Peyer's patch (tissue), 4 donors: ENCODE data around the gene PLAC1. TPM values are rescaled to one million over a fixed set of nuclear protein-coding genes. Genes with fewer than 3 reads are reported as not detected.

Experiments used
- DNase-seq, 3 donors: peaks; one replicate each; pipeline ENCODE4 v3.0.0-alpha.2; 2017 to 2019
- H3K27ac ChIP-seq, 4 donors: fragments of 200-600 bp; sonication (generic); one replicate each; pipeline ENCODE4 v1.5.1; 2016 to 2019
- H3K27me3 ChIP-seq, 2 donors: fragments of 200-600 bp; sonication (generic); one replicate each; pipeline ENCODE4 v1.5.1; 2019
- H3K36me3 ChIP-seq, 3 donors: fragments of 200-600 bp; sonication (generic); one replicate each; pipeline ENCODE4 v1.5.1; 2016 to 2019
- H3K4me1 ChIP-seq, 4 donors: fragments of 200-600 bp; sonication (generic); one replicate each; pipeline ENCODE4 v1.5.1; 2016 to 2019
- H3K4me3 ChIP-seq, 4 donors: fragments of 200-600 bp; sonication (generic); 1 replicate in 3 of 4; 2 replicates in 1 of 4; pipeline ENCODE4 v1.5.1; 2016 to 2019; ENCODE audit warnings: mild to moderate bottlenecking in 1 of 4
- H3K9me3 ChIP-seq, 4 donors: fragments of 200-600 bp; sonication (generic); one replicate each; pipeline ENCODE4 v1.5.1; 2016 to 2019; ENCODE audit warnings: mild to moderate bottlenecking in 1 of 4
- POLR2A ChIP-seq, 2 donors: fragments of 450-650 bp; IDR thresholded peaks; one replicate each; pipeline ENCODE4 v1.5.1; 2017; ENCODE audit warnings: antibody characterized with exemption in 2 of 2, mild to moderate bottlenecking in 2 of 2, moderate library complexity in 2 of 2
- total RNA-seq, 4 donors: library from RNA; depleted of rRNA; stranded (reverse); fragments of >200 nt; gene quantifications; one replicate each; pipeline ENCODE4 v1.1.0, GENCODE V29; 2016
- TF ChIP-seq, protein P1 (sequence below), 6 experiments: fragments of 450-650 bp in 4 of 6; fragments of 200-600 bp in 2 of 6; sonication (generic) in 1 of 6; IDR thresholded peaks; one replicate each; pipeline ENCODE4 v1.5.1; 2017 to 2019; ENCODE audit warnings: antibody characterized with exemption in 6 of 6, mild to moderate bottlenecking in 3 of 6, moderate library complexity in 1 of 6

The PLAC1 gene, protein sequence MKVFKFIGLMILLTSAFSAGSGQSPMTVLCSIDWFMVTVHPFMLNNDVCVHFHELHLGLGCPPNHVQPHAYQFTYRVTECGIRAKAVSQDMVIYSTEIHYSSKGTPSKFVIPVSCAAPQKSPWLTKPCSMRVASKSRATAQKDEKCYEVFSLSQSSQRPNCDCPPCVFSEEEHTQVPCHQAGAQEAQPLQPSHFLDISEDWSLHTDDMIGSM
- total RNA-seq = not detected

DNA sequence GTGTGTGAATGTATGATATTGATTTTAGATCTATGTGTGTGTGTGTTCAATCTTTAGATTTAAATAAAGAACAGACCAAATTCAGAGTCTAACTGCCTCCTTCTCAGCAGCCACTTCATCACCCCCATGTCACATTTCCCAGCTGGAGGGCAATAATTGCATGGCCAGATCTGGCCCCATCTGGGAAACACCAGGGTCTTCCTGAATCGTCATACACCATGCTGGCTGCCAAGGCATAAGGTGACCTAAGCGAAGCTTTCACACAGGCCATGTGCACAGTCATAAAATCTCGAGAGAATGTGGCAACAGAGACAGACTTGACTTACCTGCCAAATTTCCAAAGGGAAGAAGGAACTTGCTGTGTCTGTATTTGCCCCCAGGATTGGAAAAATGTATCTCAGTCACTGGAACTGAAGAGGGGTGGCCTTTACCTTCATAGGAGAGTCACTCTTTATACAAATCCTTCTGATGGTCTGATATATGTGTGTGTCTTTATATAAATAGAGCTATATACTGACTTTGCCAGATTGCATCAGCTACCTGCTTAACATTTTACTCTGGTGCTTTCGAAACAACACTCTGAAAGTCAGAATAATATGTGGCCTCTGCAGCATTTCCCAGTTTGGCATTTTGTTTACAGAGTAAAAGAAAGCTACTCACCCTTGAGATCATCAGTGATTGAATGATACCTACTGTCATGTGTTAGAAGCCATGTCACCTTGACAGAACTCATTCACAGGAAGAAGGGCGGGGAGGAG lies at the start of gene PLAC1:
Gene PLAC1 (minus strand): TSS at position 470 of the 758 bp plus-strand sequence. CDS start 91,789 bp downstream, outside the sequence.
- no peaks in the 10 kb centered on the region for H3K36me3 ChIP-seq
- no peaks in the 10 kb centered on the region for H3K4me1 ChIP-seq
- H3K27me3 ChIP-seq = no peaks in the 10 kb centered on the region
- TF ChIP-seq, protein P1, sequence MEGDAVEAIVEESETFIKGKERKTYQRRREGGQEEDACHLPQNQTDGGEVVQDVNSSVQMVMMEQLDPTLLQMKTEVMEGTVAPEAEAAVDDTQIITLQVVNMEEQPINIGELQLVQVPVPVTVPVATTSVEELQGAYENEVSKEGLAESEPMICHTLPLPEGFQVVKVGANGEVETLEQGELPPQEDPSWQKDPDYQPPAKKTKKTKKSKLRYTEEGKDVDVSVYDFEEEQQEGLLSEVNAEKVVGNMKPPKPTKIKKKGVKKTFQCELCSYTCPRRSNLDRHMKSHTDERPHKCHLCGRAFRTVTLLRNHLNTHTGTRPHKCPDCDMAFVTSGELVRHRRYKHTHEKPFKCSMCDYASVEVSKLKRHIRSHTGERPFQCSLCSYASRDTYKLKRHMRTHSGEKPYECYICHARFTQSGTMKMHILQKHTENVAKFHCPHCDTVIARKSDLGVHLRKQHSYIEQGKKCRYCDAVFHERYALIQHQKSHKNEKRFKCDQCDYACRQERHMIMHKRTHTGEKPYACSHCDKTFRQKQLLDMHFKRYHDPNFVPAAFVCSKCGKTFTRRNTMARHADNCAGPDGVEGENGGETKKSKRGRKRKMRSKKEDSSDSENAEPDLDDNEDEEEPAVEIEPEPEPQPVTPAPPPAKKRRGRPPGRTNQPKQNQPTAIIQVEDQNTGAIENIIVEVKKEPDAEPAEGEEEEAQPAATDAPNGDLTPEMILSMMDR (IDR thresholded peaks at IDR 0.05) = no peak
- no peak for TF ChIP-seq POLR2A (IDR thresholded peaks at IDR 0.05)
- H3K9me3 ChIP-seq = no peaks in the 10 kb centered on the region
- no peak within 1 kb of the TSS for H3K4me3 ChIP-seq
- H3K27ac ChIP-seq = no peak within 1 kb of the TSS
- no peak for DNase-seq

DNA sequence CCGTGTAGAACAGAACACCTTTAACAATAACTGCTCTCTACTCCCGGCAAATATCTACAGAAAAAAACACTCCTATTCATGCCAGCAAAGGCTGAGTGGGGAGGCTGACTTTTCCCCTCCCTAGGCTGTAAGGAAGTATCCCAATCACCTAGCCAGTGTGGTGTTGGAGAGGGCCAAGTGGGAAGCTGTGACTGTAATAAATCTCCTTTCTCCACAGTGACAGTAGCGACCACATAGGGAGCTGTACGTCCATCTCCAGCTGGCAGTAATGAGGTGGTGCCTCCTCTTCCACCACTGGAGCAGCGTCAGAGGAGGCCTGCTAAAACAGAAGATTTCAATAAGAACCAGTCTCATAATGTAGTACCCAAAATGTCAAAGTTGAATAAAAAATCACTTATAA lies 47.9 kb upstream of the PLAC1 start:
- no peak for TF ChIP-seq POLR2A (IDR thresholded peaks at IDR 0.05)
- Histone ChIP-seq H3K36me3 (no peaks in the 10 kb centered on the region), H3K27me3 (no peaks in the 10 kb centered on the region), H3K4me1 (no peaks in the 10 kb centered on the region), H3K9me3 (no peaks in the 10 kb centered on the region), H3K4me3 (no peak overlapping the region), H3K27ac (no peak overlapping the region)
- no peak for DNase-seq

DNA sequence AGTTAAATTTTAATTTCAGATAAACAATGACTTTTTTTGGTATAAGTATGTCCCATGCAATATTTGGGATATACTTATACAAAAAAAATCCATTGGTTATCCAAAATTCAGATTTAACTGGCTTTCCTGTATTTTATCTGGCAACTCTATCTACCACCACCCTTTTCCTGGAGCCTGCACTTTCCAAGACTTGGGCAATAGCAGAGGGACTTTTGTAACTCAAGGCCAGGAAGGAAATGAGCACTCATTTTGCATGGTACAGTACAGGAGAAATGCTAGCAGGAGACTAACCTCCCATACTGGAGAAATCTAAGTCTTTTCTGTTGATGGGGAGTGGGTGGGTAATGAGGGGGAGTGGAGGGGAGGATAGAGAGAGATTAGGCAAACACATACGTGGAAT lies 37.7 kb upstream of the PLAC1 start:
- Histone ChIP-seq H3K27ac (no peak overlapping the region), H3K36me3 (no peaks in the 10 kb centered on the region), H3K4me1 (no peaks in the 10 kb centered on the region), H3K27me3 (no peaks in the 10 kb centered on the region), H3K4me3 (no peak overlapping the region), H3K9me3 (no peaks in the 10 kb centered on the region)
- no peak for DNase-seq
- no peak for TF ChIP-seq POLR2A (IDR thresholded peaks at IDR 0.05)
- TF ChIP-seq, protein P1 (IDR thresholded peaks at IDR 0.05) = no peak

DNA sequence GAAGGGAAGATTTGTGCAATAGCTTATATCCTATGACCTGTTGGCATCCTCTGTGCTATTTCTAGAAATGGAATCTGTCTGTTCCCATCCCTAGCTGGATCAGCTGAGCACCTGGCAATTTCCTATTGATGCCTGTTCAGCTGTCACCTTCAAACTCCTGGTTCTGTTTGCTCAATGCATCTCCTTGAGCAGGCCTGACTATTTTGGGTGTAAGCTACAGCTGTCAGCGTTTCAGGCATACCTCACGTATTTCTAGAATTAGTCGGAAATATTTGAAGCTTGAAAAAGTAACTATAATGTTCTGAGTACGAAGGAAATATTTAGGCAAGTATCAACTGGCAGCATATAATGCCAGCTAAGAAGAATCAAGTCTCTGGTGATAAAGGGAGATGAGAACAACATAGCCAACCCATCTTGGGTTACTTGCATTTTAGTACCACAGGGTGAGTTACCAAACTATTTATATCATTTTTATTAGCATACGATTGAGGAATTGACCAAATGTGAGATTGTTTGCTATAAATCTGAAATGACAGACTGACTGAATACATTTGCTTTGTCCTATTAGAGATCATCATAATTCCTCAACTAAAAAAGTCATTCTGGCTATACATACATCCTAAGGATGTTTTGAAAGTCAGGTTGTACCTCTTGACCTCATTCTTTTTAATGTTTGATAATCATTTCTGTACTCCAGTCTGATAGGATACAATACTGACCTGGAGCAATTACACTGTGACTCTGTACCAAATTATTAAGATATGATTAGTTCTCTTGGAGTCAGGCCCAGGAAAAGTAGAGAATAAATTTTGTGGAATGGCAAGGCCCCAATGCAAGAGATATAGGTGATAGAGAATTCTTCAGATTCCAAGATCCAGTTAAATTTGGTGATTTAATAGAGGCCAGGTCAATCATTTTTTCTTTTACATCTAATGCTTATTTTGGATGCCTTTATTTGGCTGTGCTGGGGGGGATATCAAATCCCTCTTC lies 36.4 kb upstream of the PLAC1 start:
- Histone ChIP-seq H3K4me3 (no peak overlapping the region), H3K36me3 (no peaks in the 10 kb centered on the region), H3K4me1 (no peaks in the 10 kb centered on the region), H3K27ac (no peak overlapping the region), H3K9me3 (no peaks in the 10 kb centered on the region), H3K27me3 (no peaks in the 10 kb centered on the region)
- DNase-seq = no peak
- TF ChIP-seq POLR2A (IDR thresholded peaks at IDR 0.05) = no peak

DNA sequence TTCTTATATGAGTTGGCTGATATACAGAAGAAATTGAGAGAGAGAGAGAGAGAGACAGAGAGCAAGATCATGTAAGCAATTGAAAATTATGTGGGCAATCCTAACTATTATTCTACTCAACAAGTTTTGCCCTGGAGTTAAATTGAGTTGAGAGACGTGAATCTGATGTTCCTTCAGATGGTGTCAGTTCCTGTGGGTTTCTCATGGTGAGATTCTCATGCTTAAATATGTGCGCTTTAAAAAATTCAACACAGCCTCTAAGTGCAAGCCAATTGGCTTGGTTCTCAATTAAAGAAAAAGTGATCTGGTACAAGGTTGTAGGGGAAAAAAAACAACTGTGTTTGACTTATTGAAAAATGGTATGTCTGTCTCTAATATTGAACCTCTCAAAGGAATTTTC lies 35.4 kb upstream of the PLAC1 start:
- Histone ChIP-seq H3K4me1 (no peaks in the 10 kb centered on the region), H3K36me3 (no peaks in the 10 kb centered on the region), H3K4me3 (no peak overlapping the region), H3K27me3 (no peaks in the 10 kb centered on the region), H3K9me3 (no peaks in the 10 kb centered on the region), H3K27ac (no peak overlapping the region)
- no peak for TF ChIP-seq POLR2A (IDR thresholded peaks at IDR 0.05)
- TF ChIP-seq, protein P1 (IDR thresholded peaks at IDR 0.05) = no peak
- DNase-seq = no peak

DNA sequence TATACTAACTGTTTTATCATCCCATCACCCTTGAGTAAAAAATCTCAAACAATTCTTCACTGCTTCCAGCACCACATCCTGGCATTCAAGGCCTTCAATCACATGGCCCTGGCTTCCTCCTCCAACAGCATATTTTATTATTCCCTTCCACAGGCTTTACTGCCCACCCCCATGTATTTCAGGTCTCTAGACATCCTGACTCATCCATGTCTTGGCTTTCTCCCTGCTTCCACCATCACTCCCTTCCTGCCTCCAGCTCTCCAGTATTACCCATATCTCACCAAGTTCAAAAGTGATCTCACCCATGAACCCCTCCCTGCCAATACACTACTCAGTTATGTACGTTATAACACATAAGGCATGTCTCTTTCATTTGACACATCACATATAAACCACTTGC lies 34.7 kb upstream of the PLAC1 start:
- H3K27me3 ChIP-seq = no peaks in the 10 kb centered on the region
- no peak overlapping the region for H3K27ac ChIP-seq
- no peak for TF ChIP-seq POLR2A (IDR thresholded peaks at IDR 0.05)
- TF ChIP-seq, protein P1 (IDR thresholded peaks at IDR 0.05) = no peak
- H3K4me3 ChIP-seq = no peak overlapping the region
- no peaks in the 10 kb centered on the region for H3K9me3 ChIP-seq
- no peak for DNase-seq
- H3K4me1 ChIP-seq = no peaks in the 10 kb centered on the region
- no peaks in the 10 kb centered on the region for H3K36me3 ChIP-seq
